Chondrocyte (in vitro differentiated cells): ENCODE results near the gene PCBD2. TPM values are rescaled to one million over a fixed set of nuclear protein-coding genes. Genes with fewer than 3 reads are reported as not detected.
"Not testable (repeated sequence)": the region's sequence is repeated elsewhere in the genome, so short reads cannot be mapped to it uniquely, and the experiment has no call there.

Experiments used
- DNase-seq: peaks from one replicate; pipeline ENCODE4 v3.0.0; 2021; ENCODE audit warnings: mixed read lengths, low spot score
- H3K27ac Mint-ChIP-seq: one replicate; pipeline ENCODE4 v1.8.0; 2021; ENCODE audit warnings: mild to moderate bottlenecking, moderate library complexity, mixed read lengths; ENCODE audit not compliant: unreplicated experiment
- H3K27me3 Mint-ChIP-seq: 2 replicates; pipeline ENCODE4 v1.8.0; 2021; ENCODE audit warnings: low read depth, mixed read lengths
- H3K36me3 Mint-ChIP-seq: 2 replicates; pipeline ENCODE4 v1.8.0; 2021; ENCODE audit warnings: low read depth, mixed read lengths
- H3K4me1 Mint-ChIP-seq: 2 replicates; pipeline ENCODE4 v1.8.0; 2021; ENCODE audit warnings: low read depth, mild to moderate bottlenecking, mixed read lengths
- H3K4me3 Mint-ChIP-seq: one replicate; pipeline ENCODE4 v1.8.0; 2021; ENCODE audit warnings: mild to moderate bottlenecking, moderate library complexity, mixed read lengths; ENCODE audit not compliant: unreplicated experiment
- H3K9me3 Mint-ChIP-seq: 2 replicates; pipeline ENCODE4 v1.8.0; 2021; ENCODE audit warnings: low read depth, mixed read lengths
- CTCF ChIP-seq: fragments of 200-600 bp; sonication (generic); IDR thresholded peaks from 2 replicates; pipeline ENCODE4 v1.5.0; 2021; ENCODE audit warnings: antibody characterized with exemption, mild to moderate bottlenecking, moderate library complexity
- long read RNA-seq: library from polyadenylated mRNA; stranded (forward); transcript quantifications from one replicate; pipeline ENCODE4 v2.0.0, GENCODE V29; 2021
- total RNA-seq: library from RNA; stranded (reverse); gene quantifications from 3 replicates; pipeline ENCODE4 v1.2.1, GENCODE V29; 2021

PCBD2 gene
- 8.3 to 9.0 TPM (median 8.8 TPM) in 3 replicates for total RNA-seq
- long read RNA-seq, transcript PCBD2-201 (4 exons, 1,223 nt), result major isoform, 16 of 17 reads
- long read RNA-seq, partial matches to known transcripts, result 0 of 17 reads
- long read RNA-seq, other reads (novel, unspliced or antisense), result 1 of 17 reads

GRCh38 chr5:134904610-134905245, at the start of gene PCBD2:
Gene PCBD2 (plus strand): TSS chr5:134905131. CDS start chr5:134905140, 9 bp downstream.
- TF ChIP-seq CTCF, result peak; percentile 93
- no peaks in the 10 kb centered on the region for H3K9me3 Mint-ChIP-seq
- H3K4me1 Mint-ChIP-seq, result peaks cover 7% of the 10 kb centered on the region
- no peaks in the 10 kb centered on the region for H3K27me3 Mint-ChIP-seq
- peak within 1 kb of the TSS; percentile 96 for H3K27ac Mint-ChIP-seq
- peaks cover 5% of the 10 kb centered on the region for H3K36me3 Mint-ChIP-seq
- peak; percentile 97 for DNase-seq
- peak within 1 kb of the TSS; percentile 88 for H3K4me3 Mint-ChIP-seq

- peaks cover 25% of the 10 kb centered on the region for H3K4me1 Mint-ChIP-seq
- not testable (repeated sequence) for H3K4me3 Mint-ChIP-seq
Measured at GRCh38 chr5:134856465-134856864, 48.5 kb upstream of the PCBD2 start.

GRCh38 chr5:134857401-134857800, 47.5 kb upstream of the PCBD2 start:
- peaks cover 16% of the 10 kb centered on the region for H3K4me1 Mint-ChIP-seq

More at GRCh38 chr5:134856465-134856864, 48.5 kb upstream of the PCBD2 start:
- peaks cover 23% of the 10 kb centered on the region for H3K36me3 Mint-ChIP-seq
- H3K9me3 Mint-ChIP-seq, H3K27me3 Mint-ChIP-seq, DNase-seq, H3K27ac Mint-ChIP-seq: not testable (repeated sequence)

GRCh38 chr5:134864707-134865106, 40.2 kb upstream of the PCBD2 start:
- H3K27me3 Mint-ChIP-seq, result no peaks in the 10 kb centered on the region
- no peak overlapping the region for H3K27ac Mint-ChIP-seq
- H3K4me1 Mint-ChIP-seq, result no peaks in the 10 kb centered on the region
- DNase-seq, result no peak
- H3K4me3 Mint-ChIP-seq, result no peak overlapping the region
- H3K36me3 Mint-ChIP-seq, result peaks cover 11% of the 10 kb centered on the region
- H3K9me3 Mint-ChIP-seq, result no peaks in the 10 kb centered on the region
- TF ChIP-seq CTCF, result no peak

More at GRCh38 chr5:134857401-134857800, 47.5 kb upstream of the PCBD2 start:
- TF ChIP-seq CTCF, result no peak
- no peak overlapping the region for H3K27ac Mint-ChIP-seq
- no peaks in the 10 kb centered on the region for H3K9me3 Mint-ChIP-seq
- no peak for DNase-seq
- H3K27me3 Mint-ChIP-seq, result no peaks in the 10 kb centered on the region
- H3K4me3 Mint-ChIP-seq, result no peak overlapping the region
- peaks cover 21% of the 10 kb centered on the region for H3K36me3 Mint-ChIP-seq

GRCh38 chr5:134873494-134873893, 31.4 kb upstream of the PCBD2 start:
- no peak for TF ChIP-seq CTCF
- Mint-ChIP-seq H3K27ac (peak overlapping the region; percentile 99), H3K4me1 (peaks cover 18% of the 10 kb centered on the region), H3K27me3 (no peaks in the 10 kb centered on the region), H3K4me3 (peak overlapping the region; percentile 95), H3K36me3 (peaks cover 4% of the 10 kb centered on the region), H3K9me3 (no peaks in the 10 kb centered on the region)
- DNase-seq, result no peak
